HEK293 (cell line): ENCODE data around the gene FAM177B.

ENCODE experiments used
- ATF2 ChIP-seq: fragments of 450-650 bp; formaldehyde crosslinking; IDR thresholded peaks from 2 replicates; pipeline ENCODE4 v1.5.1; 2016; ENCODE audit warnings: missing biosample characterization, missing genetic modification characterization, low read depth
- BCL6B ChIP-seq: fragments of 450-650 bp; formaldehyde crosslinking; IDR thresholded peaks from 2 replicates; pipeline ENCODE4 v1.5.1; 2017; ENCODE audit warnings: missing biosample characterization, missing genetic modification characterization
- GLI4 ChIP-seq: fragments of 450-650 bp; formaldehyde crosslinking; IDR thresholded peaks from 2 replicates; pipeline ENCODE4 v1.5.1; 2016; ENCODE audit warnings: missing biosample characterization, missing genetic modification characterization
- HOXA7 ChIP-seq: sonication (generic); formaldehyde crosslinking; IDR thresholded peaks from 2 replicates; pipeline ENCODE4 v1.8.1; 2022; ENCODE audit warnings: missing genetic modification reagents, borderline replicate concordance
- KLF17 ChIP-seq: fragments of 450-650 bp; formaldehyde crosslinking; IDR thresholded peaks from 2 replicates; pipeline ENCODE4 v1.5.1; 2016; ENCODE audit warnings: missing biosample characterization, missing genetic modification characterization
- KLF7 ChIP-seq: fragments of 450-650 bp; formaldehyde crosslinking; IDR thresholded peaks from 2 replicates; pipeline ENCODE4 v1.5.1; 2016; ENCODE audit warnings: missing biosample characterization, missing genetic modification characterization, borderline replicate concordance
- RBAK ChIP-seq: fragments of 450-650 bp; formaldehyde crosslinking; IDR thresholded peaks from 2 replicates; pipeline ENCODE4 v1.5.1; 2016; ENCODE audit warnings: missing biosample characterization, missing genetic modification characterization
- ZBTB1 ChIP-seq: fragments of 450-650 bp; formaldehyde crosslinking; IDR thresholded peaks from 2 replicates; pipeline ENCODE4 v1.5.1; 2016; ENCODE audit warnings: missing biosample characterization, missing genetic modification characterization
- ZEB2 ChIP-seq: fragments of 450-650 bp; formaldehyde crosslinking; IDR thresholded peaks from 2 replicates; pipeline ENCODE4 v1.5.1; 2016; ENCODE audit warnings: missing biosample characterization, missing genetic modification characterization
- ZNF138 ChIP-seq: fragments of 450-650 bp; formaldehyde crosslinking; IDR thresholded peaks from 2 replicates; pipeline ENCODE4 v1.5.1; 2016; ENCODE audit warnings: missing biosample characterization, missing genetic modification characterization, borderline replicate concordance
- ZNF140 ChIP-seq: fragments of 450-650 bp; formaldehyde crosslinking; IDR thresholded peaks from 2 replicates; pipeline ENCODE4 v1.5.1; 2016; ENCODE audit warnings: missing biosample characterization, missing genetic modification characterization
- ZNF16 ChIP-seq: fragments of 450-650 bp; formaldehyde crosslinking; IDR thresholded peaks from 2 replicates; pipeline ENCODE4 v1.5.1; 2016; ENCODE audit warnings: low read depth, missing biosample characterization, missing genetic modification characterization
- ZNF175 ChIP-seq: fragments of 450-650 bp; formaldehyde crosslinking; IDR thresholded peaks from 2 replicates; pipeline ENCODE4 v1.5.1; 2016; ENCODE audit warnings: missing biosample characterization, missing genetic modification characterization
- ZNF202 ChIP-seq: fragments of 450-650 bp; formaldehyde crosslinking; IDR thresholded peaks from 2 replicates; pipeline ENCODE4 v1.5.1; 2016; ENCODE audit warnings: missing biosample characterization, missing genetic modification characterization, borderline replicate concordance
- ZNF214 ChIP-seq: fragments of 450-650 bp; formaldehyde crosslinking; IDR thresholded peaks from 2 replicates; pipeline ENCODE4 v1.5.1; 2017; ENCODE audit warnings: missing biosample characterization, mild to moderate bottlenecking, missing genetic modification characterization, borderline replicate concordance
- ZNF221 ChIP-seq: fragments of 450-650 bp; formaldehyde crosslinking; IDR thresholded peaks from 2 replicates; pipeline ENCODE4 v1.5.1; 2017; ENCODE audit warnings: missing biosample characterization, missing genetic modification characterization, borderline replicate concordance
- ZNF223 ChIP-seq: fragments of 450-650 bp; formaldehyde crosslinking; IDR thresholded peaks from 2 replicates; pipeline ENCODE4 v1.5.1; 2016; ENCODE audit warnings: missing biosample characterization, missing genetic modification characterization
- ZNF239 ChIP-seq: fragments of 450-650 bp; formaldehyde crosslinking; IDR thresholded peaks from 2 replicates; pipeline ENCODE4 v1.5.1; 2016; ENCODE audit warnings: missing biosample characterization, missing genetic modification characterization
- ZNF362 ChIP-seq: fragments of 450-650 bp; formaldehyde crosslinking; IDR thresholded peaks from 2 replicates; pipeline ENCODE4 v1.5.1; 2016; ENCODE audit warnings: missing biosample characterization, missing genetic modification characterization
- ZNF391 ChIP-seq: fragments of 450-650 bp; formaldehyde crosslinking; IDR thresholded peaks from 2 replicates; pipeline ENCODE4 v1.5.1; 2016; ENCODE audit warnings: low read depth, missing biosample characterization, missing genetic modification characterization, borderline replicate concordance
- ZNF394 ChIP-seq: fragments of 450-650 bp; formaldehyde crosslinking; IDR thresholded peaks from 2 replicates; pipeline ENCODE4 v1.5.1; 2016; ENCODE audit warnings: missing biosample characterization, missing genetic modification characterization, mild to moderate bottlenecking, moderate library complexity, borderline replicate concordance
- ZNF433 ChIP-seq: fragments of 450-650 bp; formaldehyde crosslinking; IDR thresholded peaks from 2 replicates; pipeline ENCODE4 v1.5.1; 2016; ENCODE audit warnings: missing biosample characterization, missing genetic modification characterization, low read depth
- ZNF449 ChIP-seq: fragments of 450-650 bp; formaldehyde crosslinking; IDR thresholded peaks from 2 replicates; pipeline ENCODE4 v1.5.1; 2017; ENCODE audit warnings: missing biosample characterization, mild to moderate bottlenecking, missing genetic modification characterization, moderate library complexity
- ZNF521 ChIP-seq: fragments of 450-650 bp; formaldehyde crosslinking; IDR thresholded peaks from 2 replicates; pipeline ENCODE4 v1.5.1; 2017; ENCODE audit warnings: missing biosample characterization, mild to moderate bottlenecking, missing genetic modification characterization
- ZNF558 ChIP-seq: fragments of 450-650 bp; formaldehyde crosslinking; IDR thresholded peaks from 2 replicates; pipeline ENCODE4 v1.5.1; 2016; ENCODE audit warnings: missing biosample characterization, missing genetic modification characterization
- ZNF600 ChIP-seq: fragments of 450-650 bp; formaldehyde crosslinking; IDR thresholded peaks from 2 replicates; pipeline ENCODE4 v1.5.1; 2016; ENCODE audit warnings: missing biosample characterization, missing genetic modification characterization
- ZNF629 ChIP-seq: fragments of 450-650 bp; formaldehyde crosslinking; IDR thresholded peaks from 2 replicates; pipeline ENCODE4 v1.5.1; 2017; ENCODE audit warnings: missing biosample characterization, missing genetic modification characterization
- ZNF658 ChIP-seq: fragments of 450-650 bp; formaldehyde crosslinking; IDR thresholded peaks from 2 replicates; pipeline ENCODE4; 2016; ENCODE audit warnings: missing biosample characterization, missing genetic modification characterization
- ZNF670 ChIP-seq: fragments of 450-650 bp; formaldehyde crosslinking; IDR thresholded peaks from 2 replicates; pipeline ENCODE4 v1.5.1; 2016; ENCODE audit warnings: missing biosample characterization, missing genetic modification characterization, low read depth
- ZNF701 ChIP-seq: fragments of 450-650 bp; formaldehyde crosslinking; IDR thresholded peaks from 2 replicates; pipeline ENCODE4 v1.5.1; 2016; ENCODE audit warnings: missing biosample characterization, missing genetic modification characterization
- ZNF707 ChIP-seq: fragments of 450-650 bp; formaldehyde crosslinking; IDR thresholded peaks from 2 replicates; pipeline ENCODE4 v1.5.1; 2016; ENCODE audit warnings: missing biosample characterization, missing genetic modification characterization
- ZNF747 ChIP-seq: fragments of 450-650 bp; formaldehyde crosslinking; IDR thresholded peaks from 2 replicates; pipeline ENCODE4 v1.5.1; 2016; ENCODE audit warnings: missing biosample characterization, missing genetic modification characterization
- ZNF768 ChIP-seq: fragments of 450-650 bp; formaldehyde crosslinking; IDR thresholded peaks from 2 replicates; pipeline ENCODE4 v1.5.1; 2018; ENCODE audit warnings: missing biosample characterization, mild to moderate bottlenecking, missing genetic modification characterization
- ZNF843 ChIP-seq: fragments of 450-650 bp; formaldehyde crosslinking; IDR thresholded peaks from 2 replicates; pipeline ENCODE4 v1.5.1; 2016; ENCODE audit warnings: missing biosample characterization, missing genetic modification characterization
- ZXDB ChIP-seq: fragments of 450-650 bp; formaldehyde crosslinking; IDR thresholded peaks from 2 replicates; pipeline ENCODE4 v1.5.1; 2016; ENCODE audit warnings: missing biosample characterization, missing genetic modification characterization

FAM177B gene

GRCh38 chr1:222712253-222713090 is 24.5 kb upstream of the FAM177B start, which contains the start of the genes AIDA and BROX (continued):
- TF ChIP-seq ZNF600 (tag by site-specific recombination) (0 out of 2 replicates have a peak, but pooled peaks have one; percentile 29), ZNF221 (no peak), ZEB2 (tag by site-specific recombination) (peak; percentile 50; the same call in 1 of the 2 replicates), KLF7 (peak; percentile 80; the same call in 1 of the 2 replicates), ZNF843 (peak; percentile 63), ZNF433 (tag by site-specific recombination) (0 out of 2 replicates have a peak, but pooled peaks have one; percentile 24), ZNF707 (no peak), ATF2 (tag by site-specific recombination) (no peak), ZNF521 (tag by site-specific recombination) (no peak), ZNF202 (tag by site-specific recombination) (no peak), BCL6B (tag by site-specific recombination) (no peak), ZNF747 (tag by site-specific recombination) (no peak), ZNF658 (tag by site-specific recombination) (no peak), ZNF223 (no peak), ZNF140 (tag by site-specific recombination) (no peak; the same call in 1 of the 2 replicates), ZNF362 (tag by site-specific recombination) (no peak), KLF17 (tag by site-specific recombination) (peak; percentile 85), ZNF175 (no peak), ZNF391 (tag by site-specific recombination) (peak; percentile 82), ZNF768 (tag by site-specific recombination) (no peak), GLI4 (tag by site-specific recombination) (peak; percentile 17; the same call in 1 of the 2 replicates), ZBTB1 (tag by site-specific recombination) (no peak), ZNF449 (no peak), ZNF214 (tag by site-specific recombination) (no peak), ZXDB (tag by site-specific recombination) (peak; percentile 97), ZNF239 (tag by site-specific recombination) (no peak), ZNF558 (0 out of 2 replicates have a peak, but pooled peaks have one; percentile 37), ZNF629 (tag by site-specific recombination) (peak; percentile 68), ZNF394 (tag by site-specific recombination) (peak; percentile 22; the same call in 1 of the 2 replicates), HOXA7 (CRISPR knock-in tag) (no peak), ZNF138 (tag by site-specific recombination) (peak; percentile 82; the same call in 1 of the 2 replicates), ZNF701 (tag by site-specific recombination) (no peak), ZNF670 (tag by site-specific recombination) (no peak), ZNF16 (tag by site-specific recombination) (no peak), RBAK (peak; percentile 52; the same call in 1 of the 2 replicates)
